HUES6 (cell line): ENCODE data around the gene PYURF.
A peak's percentile ranks its signal among the peaks of the same experiment; 100 is the strongest.

Experiments used
- H3K27ac ChIP-seq: 2 replicates; pipeline ENCODE4 v1.7.0; 2013; ENCODE audit warnings: low read depth, mild to moderate bottlenecking, low read length, inconsistent platforms
- H3K27me3 ChIP-seq: 2 replicates; pipeline ENCODE4 v1.6.1; 2013; ENCODE audit warnings: low read length; ENCODE audit not compliant: control insufficient read depth, insufficient read depth
- H3K36me3 ChIP-seq: 2 replicates; pipeline ENCODE4 v1.6.1; 2013; ENCODE audit warnings: low read length; ENCODE audit not compliant: control insufficient read depth, insufficient read depth
- H3K4me1 ChIP-seq: 2 replicates; pipeline ENCODE4 v1.6.1; 2013; ENCODE audit warnings: low read length; ENCODE audit not compliant: control insufficient read depth, insufficient read depth
- H3K4me3 ChIP-seq: 2 replicates; pipeline ENCODE4 v1.5.1; 2013; ENCODE audit warnings: low read depth, low read length
- H3K9ac ChIP-seq: one replicate; pipeline ENCODE4 v1.6.1; 2013; ENCODE audit warnings: mild to moderate bottlenecking, low read length
- H3K9me3 ChIP-seq: 2 replicates; pipeline ENCODE4 v1.6.1; 2013; ENCODE audit warnings: low read depth, low read length; ENCODE audit not compliant: control insufficient read depth, insufficient read depth

PYURF gene

DNA sequence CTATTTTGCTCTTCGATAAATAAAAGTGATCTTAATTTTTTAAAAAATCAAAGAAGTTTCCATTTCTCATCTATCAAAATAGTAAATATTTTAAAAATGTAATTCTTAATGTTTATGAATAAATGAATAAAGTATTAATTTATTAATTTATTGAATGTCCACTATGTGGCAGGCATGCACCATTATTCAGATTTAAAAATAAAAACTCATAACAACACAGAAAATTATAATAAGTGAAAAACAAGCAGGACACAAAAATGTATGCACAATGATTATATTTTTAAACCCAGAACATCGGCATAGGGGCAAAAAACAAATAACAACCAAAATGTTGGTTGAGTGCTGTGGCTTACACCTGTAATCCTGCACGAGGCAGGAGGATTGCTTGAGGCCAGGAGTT is 5.3 kb upstream of the PYURF start:
- no peak overlapping the region for H3K27ac ChIP-seq
- no peaks in the 10 kb centered on the region for H3K36me3 ChIP-seq
- no peak overlapping the region for H3K9ac ChIP-seq
- H3K9me3 ChIP-seq = no peaks in the 10 kb centered on the region
- peaks cover 24% of the 10 kb centered on the region for H3K4me1 ChIP-seq
- no peak overlapping the region for H3K4me3 ChIP-seq
- H3K27me3 ChIP-seq = no peaks in the 10 kb centered on the region

DNA sequence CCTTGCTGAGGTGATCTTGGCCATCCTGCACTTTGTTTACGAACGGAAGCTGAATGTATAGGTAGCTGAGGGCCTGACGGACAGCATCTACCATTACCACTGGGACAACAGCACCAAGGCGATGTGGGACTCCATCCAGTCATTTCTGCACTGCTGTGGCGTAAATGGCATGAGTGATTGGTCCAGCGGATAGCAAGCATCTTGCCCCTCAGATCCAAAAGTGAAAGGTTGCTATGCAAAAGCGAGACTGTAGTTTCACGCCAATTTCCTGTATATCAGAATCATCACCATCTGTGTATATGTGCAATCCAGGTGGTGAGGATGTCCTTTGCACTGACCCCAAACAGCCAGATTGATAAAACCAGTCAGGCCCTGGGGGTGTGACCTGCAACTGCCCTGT is 4.2 kb upstream of the PYURF start:
- no peaks in the 10 kb centered on the region for H3K27me3 ChIP-seq
- H3K9ac ChIP-seq = no peak overlapping the region
- no peak overlapping the region for H3K27ac ChIP-seq
- H3K9me3 ChIP-seq = no peaks in the 10 kb centered on the region
- H3K4me1 ChIP-seq = peaks cover 14% of the 10 kb centered on the region
- no peaks in the 10 kb centered on the region for H3K36me3 ChIP-seq
- H3K4me3 ChIP-seq = no peak overlapping the region

DNA sequence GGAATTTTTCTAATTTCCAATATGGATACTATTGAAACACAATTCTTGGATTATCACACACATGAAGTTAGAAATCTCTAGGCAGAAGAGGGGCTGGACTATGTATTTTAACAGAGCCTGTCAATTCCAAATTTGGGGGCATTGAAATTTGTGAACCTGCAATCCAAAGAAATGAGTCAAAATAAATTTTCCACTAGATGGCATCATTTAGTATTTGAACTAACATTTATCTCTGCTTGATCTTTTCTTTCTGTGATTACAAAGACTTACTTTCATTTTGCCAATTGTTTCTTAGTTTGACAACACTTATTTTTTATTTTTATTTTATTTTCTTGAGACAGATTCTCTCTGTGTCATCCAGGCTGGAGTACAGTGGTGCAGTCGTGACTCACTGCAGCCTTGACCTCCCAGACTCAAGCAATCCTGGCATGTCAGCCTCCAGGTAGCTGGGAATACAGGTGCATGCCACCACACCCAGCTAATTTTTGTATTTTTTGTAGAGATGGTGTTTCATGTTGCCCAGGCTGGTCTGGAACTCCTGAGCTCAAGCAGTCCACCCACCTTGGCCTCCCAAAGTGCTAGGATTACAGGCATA is 2.7 kb upstream of the PYURF start:
- Histone ChIP-seq H3K9ac (no peak overlapping the region), H3K4me3 (no peak overlapping the region), H3K4me1 (peaks cover 18% of the 10 kb centered on the region), H3K36me3 (peaks cover 4% of the 10 kb centered on the region), H3K27me3 (no peaks in the 10 kb centered on the region), H3K27ac (no peak overlapping the region), H3K9me3 (no peaks in the 10 kb centered on the region)

DNA sequence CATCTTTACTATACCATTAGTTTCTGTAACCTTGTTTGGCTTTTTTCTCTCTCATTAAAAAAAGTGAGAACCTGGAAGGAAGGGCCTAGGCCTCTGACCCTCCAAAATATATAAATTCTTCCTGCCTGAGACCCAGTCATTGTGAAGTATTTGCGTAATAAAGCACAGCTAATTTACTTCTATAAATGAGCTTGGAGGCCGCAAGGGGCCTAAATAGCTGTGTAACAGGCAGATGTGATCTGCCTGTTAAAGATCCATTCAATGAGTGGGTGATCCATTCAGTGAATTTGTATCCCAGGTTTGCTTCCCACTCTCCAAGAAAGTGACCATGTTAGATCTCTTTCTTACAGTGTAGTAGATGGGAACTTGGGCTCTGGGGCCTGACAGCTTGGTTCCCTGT is 595 bp upstream of the PYURF start:
- peak overlapping the region; percentile 99 for H3K9ac ChIP-seq

DNA sequence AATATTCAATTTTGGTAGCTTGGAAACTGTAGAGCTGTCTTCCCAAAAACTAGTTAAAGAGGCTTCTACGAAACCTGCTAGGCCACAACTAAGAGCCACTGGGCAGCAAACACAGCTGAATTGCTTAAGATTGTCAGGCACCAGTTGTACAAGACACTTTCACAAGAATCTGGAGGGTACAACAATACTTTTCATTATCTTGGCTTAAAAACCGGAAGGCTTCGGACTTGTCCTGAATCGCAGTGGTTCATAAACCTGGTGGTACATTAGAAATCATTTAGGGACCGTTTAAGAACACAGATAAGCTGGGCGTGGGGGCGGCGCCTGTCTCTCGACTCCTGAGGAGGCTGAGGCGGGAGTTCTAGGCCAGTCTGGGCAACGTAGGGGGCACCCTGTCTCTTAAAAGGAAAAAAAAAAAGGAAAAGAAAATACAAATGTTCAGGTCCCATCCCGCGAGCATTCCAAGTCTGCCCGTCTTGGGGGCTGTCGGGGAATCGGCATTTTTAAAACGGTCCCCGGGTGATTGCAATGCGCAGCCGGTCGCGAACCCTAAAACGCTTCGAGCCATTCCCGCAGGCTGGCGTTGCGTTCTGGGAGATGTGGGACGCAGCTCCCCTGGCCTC is 763 bp downstream of the PYURF start:
- H3K9ac ChIP-seq = peak overlapping the region; percentile 99
- peak overlapping the region; percentile 100 for H3K4me3 ChIP-seq
- peak overlapping the region; percentile 89 for H3K27ac ChIP-seq
- peaks cover 16% of the 10 kb centered on the region for H3K36me3 ChIP-seq
- peaks cover 19% of the 10 kb centered on the region for H3K4me1 ChIP-seq
- H3K9me3 ChIP-seq = no peaks in the 10 kb centered on the region
- H3K27me3 ChIP-seq = no peaks in the 10 kb centered on the region

More for the DNA sequence above, 595 bp upstream of the PYURF start:
- Histone ChIP-seq H3K27ac (peak overlapping the region; percentile 89; the same call in 1 of the 2 replicates), H3K4me1 (peaks cover 19% of the 10 kb centered on the region), H3K9me3 (no peaks in the 10 kb centered on the region), H3K36me3 (peaks cover 16% of the 10 kb centered on the region), H3K4me3 (peak overlapping the region; percentile 100), H3K27me3 (no peaks in the 10 kb centered on the region)

DNA sequence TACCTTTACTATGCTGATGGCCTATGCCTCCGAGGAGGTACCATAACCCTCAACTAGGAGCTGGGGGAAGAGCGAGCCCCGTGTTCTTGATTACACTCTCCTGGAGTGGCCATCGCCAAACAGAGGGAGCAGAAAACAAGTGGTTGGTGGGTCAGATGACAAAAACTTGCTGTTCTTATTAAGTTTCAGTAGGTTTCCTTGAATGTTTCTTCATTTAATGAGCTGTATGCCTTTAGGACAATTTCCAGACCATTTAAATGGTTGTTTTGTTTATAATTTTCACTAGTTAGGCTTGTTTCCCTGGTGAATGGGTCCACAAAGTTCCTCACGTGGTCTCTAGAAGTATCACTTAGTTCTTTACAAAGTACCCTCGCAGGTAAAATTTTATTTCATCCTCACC is 4.7 kb downstream of the PYURF start:
- no peak overlapping the region for H3K4me3 ChIP-seq
- H3K27me3 ChIP-seq = no peaks in the 10 kb centered on the region
- H3K27ac ChIP-seq = no peak overlapping the region
- H3K9ac ChIP-seq = no peak overlapping the region
- peaks cover 13% of the 10 kb centered on the region; the same call in 1 of the 2 replicates for H3K4me1 ChIP-seq
- no peaks in the 10 kb centered on the region for H3K9me3 ChIP-seq
- peaks cover 16% of the 10 kb centered on the region for H3K36me3 ChIP-seq

DNA sequence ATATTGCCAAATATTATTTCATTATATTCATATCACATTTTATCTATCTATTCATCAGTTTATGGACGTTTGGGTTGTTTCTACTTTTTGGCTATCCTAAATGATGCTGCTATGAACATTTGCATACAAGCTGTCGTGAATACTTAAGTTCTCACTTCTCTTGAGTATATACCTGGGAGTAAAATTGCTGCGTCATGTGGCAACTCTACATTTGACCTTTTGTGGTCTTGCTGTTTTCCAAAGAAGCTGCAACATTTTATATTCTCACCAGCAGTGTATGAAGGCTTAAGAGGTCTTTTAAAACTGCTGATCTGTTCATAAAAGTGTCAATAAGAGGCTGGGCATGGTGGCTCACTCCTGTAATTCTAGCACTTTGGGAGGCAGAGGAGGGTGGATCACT is 5.8 kb downstream of the PYURF start:
- H3K27me3 ChIP-seq = no peaks in the 10 kb centered on the region
- H3K9ac ChIP-seq = no peak overlapping the region
- H3K4me1 ChIP-seq = peaks cover 11% of the 10 kb centered on the region; the same call in 1 of the 2 replicates
- H3K27ac ChIP-seq = no peak overlapping the region
- peaks cover 16% of the 10 kb centered on the region for H3K36me3 ChIP-seq
- no peak overlapping the region for H3K4me3 ChIP-seq
- no peaks in the 10 kb centered on the region for H3K9me3 ChIP-seq

DNA sequence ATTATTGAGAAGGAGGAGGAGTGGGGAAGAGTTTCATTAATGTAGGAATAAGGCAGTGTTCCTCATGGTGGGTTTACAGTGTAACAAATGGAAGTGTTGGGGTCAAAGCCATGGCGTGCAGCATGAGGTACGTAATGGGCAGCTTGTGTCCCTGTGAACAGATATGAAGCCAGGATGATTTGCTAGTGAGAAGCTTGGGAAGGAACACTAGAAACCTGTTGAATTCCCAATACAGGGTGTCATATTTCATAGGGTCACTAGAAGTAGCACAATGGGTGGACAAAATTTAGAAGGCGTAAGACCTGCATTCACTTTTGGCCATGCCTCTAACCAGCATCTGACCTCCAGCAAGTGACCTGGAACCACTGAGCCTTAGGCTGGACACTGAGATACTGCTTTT is 6.8 kb downstream of the PYURF start:
- Histone ChIP-seq H3K9me3 (no peaks in the 10 kb centered on the region), H3K4me3 (no peak overlapping the region), H3K4me1 (peaks cover 4% of the 10 kb centered on the region; the same call in 1 of the 2 replicates), H3K9ac (no peak overlapping the region), H3K27me3 (no peaks in the 10 kb centered on the region), H3K27ac (no peak overlapping the region), H3K36me3 (peaks cover 16% of the 10 kb centered on the region)

DNA sequence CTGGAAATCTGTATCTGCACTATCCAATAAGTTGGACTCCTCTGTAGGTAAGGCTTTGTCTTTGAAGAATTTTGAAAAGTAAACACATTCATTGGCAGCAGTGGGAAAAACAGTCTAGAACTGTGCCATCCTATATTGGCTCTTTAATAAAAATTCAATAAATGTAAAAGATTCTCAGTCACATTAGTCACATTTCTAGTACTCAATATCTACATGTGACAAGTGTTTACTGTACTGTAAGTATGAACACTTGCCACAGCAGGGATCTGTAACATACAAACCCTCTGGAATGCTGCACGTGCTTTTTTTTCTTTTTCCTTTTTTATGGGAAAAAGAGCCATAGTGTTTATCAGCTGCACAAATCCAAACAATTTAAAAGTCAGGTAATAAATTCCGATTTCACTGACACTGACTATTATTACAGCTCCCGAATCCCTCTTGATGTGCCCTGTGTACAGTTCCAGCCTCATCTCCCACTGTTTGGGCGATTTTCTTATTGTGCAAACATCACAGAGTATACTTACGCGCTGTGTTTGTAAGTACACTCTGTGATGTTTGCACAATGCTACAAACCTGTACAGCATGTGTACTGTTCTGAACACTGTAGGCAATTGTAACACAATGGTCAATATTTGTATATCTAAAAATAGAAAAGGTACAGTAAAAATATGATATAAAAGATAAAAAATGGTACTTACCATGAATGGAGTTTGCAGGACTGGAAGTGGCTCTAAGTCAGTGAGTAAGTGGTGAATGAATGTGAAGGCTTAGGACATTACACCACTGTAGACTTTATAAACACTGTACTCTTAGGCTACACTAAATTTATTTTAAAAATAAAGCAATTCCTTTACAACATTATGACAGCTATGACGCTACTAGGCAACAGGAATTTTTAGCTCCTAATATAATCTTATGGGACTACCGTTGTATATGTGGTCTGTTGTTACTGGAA is 8.7 kb downstream of the PYURF start:
- no peaks in the 10 kb centered on the region for H3K4me1 ChIP-seq
- no peaks in the 10 kb centered on the region for H3K9me3 ChIP-seq
- no peak overlapping the region for H3K4me3 ChIP-seq
- H3K36me3 ChIP-seq = no peaks in the 10 kb centered on the region
- H3K27ac ChIP-seq = no peak overlapping the region
- no peak overlapping the region for H3K9ac ChIP-seq
- H3K27me3 ChIP-seq = no peaks in the 10 kb centered on the region

DNA sequence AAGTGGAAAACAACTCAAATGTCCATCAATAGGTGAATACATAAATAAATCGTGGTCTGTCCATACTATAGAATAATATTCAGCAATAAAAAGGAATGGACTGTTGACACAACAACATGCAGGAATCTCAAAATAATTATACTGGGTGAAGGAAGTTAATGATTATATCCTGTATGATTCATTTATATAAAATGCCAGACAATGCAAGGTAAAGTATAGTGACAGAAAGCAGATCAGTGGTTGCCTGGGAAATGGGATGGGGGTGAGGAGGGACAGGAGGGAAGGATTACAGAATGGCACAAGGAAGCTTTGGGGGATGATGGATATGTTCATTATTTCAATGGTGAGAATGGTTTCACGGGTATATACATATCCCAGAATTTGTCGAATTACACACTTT is 12.3 kb downstream of the PYURF start:
- Histone ChIP-seq H3K27me3 (no peaks in the 10 kb centered on the region), H3K27ac (no peak overlapping the region), H3K9me3 (no peaks in the 10 kb centered on the region), H3K4me1 (no peaks in the 10 kb centered on the region), H3K9ac (no peak overlapping the region), H3K4me3 (no peak overlapping the region), H3K36me3 (no peaks in the 10 kb centered on the region)

DNA sequence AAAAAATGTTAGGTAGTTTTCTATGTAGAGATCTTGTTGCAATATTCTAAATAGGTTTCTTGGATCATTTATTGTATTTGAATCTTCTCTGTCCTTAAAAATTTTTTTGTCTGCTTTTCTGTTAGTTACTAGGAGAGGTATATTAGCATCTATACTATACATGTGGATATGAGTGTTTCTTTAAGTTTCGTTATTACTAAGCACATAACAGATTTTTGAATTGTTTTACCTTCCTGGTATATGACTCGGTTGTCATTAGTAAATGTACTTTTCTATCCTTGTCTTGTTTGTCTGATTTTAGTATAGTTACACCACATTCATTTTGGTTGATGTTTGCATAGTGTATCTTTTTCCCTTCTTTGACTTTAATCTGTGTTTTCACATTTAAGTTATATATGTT is 20.2 kb downstream of the PYURF start:
- Histone ChIP-seq H3K27me3 (no peaks in the 10 kb centered on the region), H3K36me3 (peaks cover 4% of the 10 kb centered on the region; the same call in 1 of the 2 replicates), H3K9ac (no peak overlapping the region), H3K4me3 (no peak overlapping the region), H3K9me3 (no peaks in the 10 kb centered on the region), H3K27ac (no peak overlapping the region), H3K4me1 (no peaks in the 10 kb centered on the region)
